Measurements from ENCODE around the gene GFRA1.

GRCh38 chr10:116274064-116274904 lies 1.3 kb upstream of the GFRA1 start:
- TF ChIP-seq POLR2A (IDR thresholded peaks at IDR 0.05) (no peak), CTCF (IDR thresholded peaks at IDR 0.05 in 8 of 11, conservative IDR thresholded peaks at IDR 0.05 in 3 of 11) (no peak)

All from spleen (tissue), 7 donors.